GM12875 (cell line): ENCODE data around the gene USP10.

Experiments
- H3K4me3 ChIP-seq: one replicate; pipeline ENCODE4 v1.5.1; 2011; ENCODE audit warnings: low read depth, low read length, control low read depth
- CTCF ChIP-seq: IDR thresholded peaks from 2 replicates; pipeline ENCODE4 v1.5.1; 2011; ENCODE audit warnings: low read depth, mild to moderate bottlenecking, control low read depth, inconsistent platforms, low read length, moderate library complexity, borderline replicate concordance; ENCODE audit not compliant: insufficient read depth

The USP10 gene

GRCh38 chr16:84818989-84819643 lies 119.3 kb downstream of the USP10 start:
- TF ChIP-seq CTCF = no peak
- no peak overlapping the region for H3K4me3 ChIP-seq

GRCh38 chr16:84819644-84820304 lies 120.0 kb downstream of the USP10 start, which contains the start of gene CRISPLD2:
Gene CRISPLD2, plus strand, starts transcription at chr16:84819985. Its CDS starts 18,511 bp downstream, at chr16:84838496.
- no peak within 1 kb of the TSS for H3K4me3 ChIP-seq
- no peak for TF ChIP-seq CTCF

- H3K4me3 ChIP-seq = no peak overlapping the region
- TF ChIP-seq CTCF = no peak
These were observed 120.5 kb downstream of the USP10 start for GRCh38 chr16:84820305-84820684.

GRCh38 chr16:84820771-84821170 lies 121.0 kb downstream of the USP10 start:
- no peak overlapping the region for H3K4me3 ChIP-seq

GRCh38 chr16:84821179-84821578 lies 121.4 kb downstream of the USP10 start:
- no peak for TF ChIP-seq CTCF
- H3K4me3 ChIP-seq = no peak overlapping the region

More at GRCh38 chr16:84820771-84821170, 121.0 kb downstream of the USP10 start:
- TF ChIP-seq CTCF = no peak

- no peak for TF ChIP-seq CTCF
- H3K4me3 ChIP-seq = no peak overlapping the region
These were observed 122.2 kb downstream of the USP10 start for GRCh38 chr16:84821728-84822689.
